IPS-NIHi7 (cell line): ENCODE data around the gene IL19.
A peak's percentile ranks its signal among the peaks of the same experiment; 100 is the strongest.
"Not testable (repeated sequence)": the region's sequence is repeated elsewhere in the genome, so short reads cannot be mapped to it uniquely, and the experiment has no call there.

Source experiments
- DNase-seq: peaks from one replicate; pipeline ENCODE4 v3.0.0; 2012; ENCODE audit warnings: mixed read lengths; ENCODE audit errors: extremely low spot score

The IL19 gene

GRCh38 chr1:206833106-206833680 lies 62.6 kb downstream of the IL19 start:
- DNase-seq = no peak

- DNase-seq = no peak
Measured at GRCh38 chr1:206833801-206834200, 63.2 kb downstream of the IL19 start.

- DNase-seq = no peak
Measured at GRCh38 chr1:206834217-206834616, 63.6 kb downstream of the IL19 start.

- DNase-seq = no peak
Measured at GRCh38 chr1:206834711-206835110, 64.1 kb downstream of the IL19 start.

- no peak for DNase-seq
Measured at GRCh38 chr1:206835186-206835585, 64.6 kb downstream of the IL19 start.

GRCh38 chr1:206836111-206836510 lies 65.5 kb downstream of the IL19 start:
- no peak for DNase-seq

- DNase-seq = no peak
Measured at GRCh38 chr1:206839006-206839560, 68.5 kb downstream of the IL19 start.

GRCh38 chr1:206839857-206840256 lies 69.3 kb downstream of the IL19 start:
- peak; percentile 48 for DNase-seq

GRCh38 chr1:206841609-206842323 lies 71.2 kb downstream of the IL19 start:
- DNase-seq = no peak

- DNase-seq = no peak
Measured at GRCh38 chr1:206842854-206843253, 72.3 kb downstream of the IL19 start.

- no peak for DNase-seq
Measured at GRCh38 chr1:206843626-206844025, 73.1 kb downstream of the IL19 start.

- DNase-seq = no peak
Measured at GRCh38 chr1:206846487-206846886, 75.9 kb downstream of the IL19 start.

- DNase-seq = no peak
Measured at GRCh38 chr1:206847337-206847834, 76.8 kb downstream of the IL19 start.

- DNase-seq = no peak
Measured at GRCh38 chr1:206847946-206848345, 77.4 kb downstream of the IL19 start.

- DNase-seq = no peak
Measured at GRCh38 chr1:206850401-206850800, 79.8 kb downstream of the IL19 start.

- DNase-seq = no peak
Measured at GRCh38 chr1:206851341-206852010, 80.9 kb downstream of the IL19 start.

- not testable (repeated sequence) for DNase-seq
Measured at GRCh38 chr1:206852662-206853061, 82.1 kb downstream of the IL19 start.

- not testable (repeated sequence) for DNase-seq
Measured at GRCh38 chr1:206853696-206854095, 83.1 kb downstream of the IL19 start.

- no peak for DNase-seq
Measured at GRCh38 chr1:206854401-206855129, 84.0 kb downstream of the IL19 start.

- no peak for DNase-seq
Measured at GRCh38 chr1:206855859-206856258, 85.3 kb downstream of the IL19 start.

- DNase-seq = no peak
Measured at GRCh38 chr1:206856674-206857464, 86.3 kb downstream of the IL19 start.
